H54 (cell line): ENCODE measurements around the gene GLTP.

ENCODE experiments used
- DNase-seq: peaks from one replicate; pipeline ENCODE4 v3.0.0; 2011; ENCODE audit warnings: low spot score, mixed read lengths; ENCODE audit not compliant: insufficient read length
- FAIRE-seq: peaks from 3 replicates; lab custom pipeline; 2011; peaks lifted over from hg19 to GRCh38; lab: Jason Lieb, UNC
- POLR2A ChIP-seq: IDR thresholded peaks from 2 replicates; pipeline ENCODE4 v1.6.1; 2011; ENCODE audit warnings: low read depth, mild to moderate bottlenecking, low read length

The GLTP gene

GRCh38 chr12:109822416-109822815 is 57.9 kb downstream of the GLTP start:
- TF ChIP-seq POLR2A, result no peak
- DNase-seq, result no peak
- FAIRE-seq, result no peak

- DNase-seq (no peak), FAIRE-seq (no peak)
- no peak for TF ChIP-seq POLR2A
These were observed 58.4 kb downstream of the GLTP start for GRCh38 chr12:109821968-109822367.

- no peak for DNase-seq
- no peak for TF ChIP-seq POLR2A
- no peak for FAIRE-seq
These were observed 59.4 kb downstream of the GLTP start for GRCh38 chr12:109820816-109821381.

GRCh38 chr12:109818905-109819500 is 61.3 kb downstream of the GLTP start:
- TF ChIP-seq POLR2A, result no peak
- FAIRE-seq (peak; percentile 30), DNase-seq (peak; percentile 73)

GRCh38 chr12:109818253-109818652 is 62.1 kb downstream of the GLTP start:
- no peak for TF ChIP-seq POLR2A
- FAIRE-seq, result no peak
- DNase-seq, result no peak

GRCh38 chr12:109817627-109818231 is 62.6 kb downstream of the GLTP start:
- FAIRE-seq, result no peak
- no peak for DNase-seq
- TF ChIP-seq POLR2A, result no peak

- TF ChIP-seq POLR2A, result no peak
- FAIRE-seq (no peak), DNase-seq (no peak)
These were observed 63.5 kb downstream of the GLTP start for GRCh38 chr12:109816870-109817269.

- TF ChIP-seq POLR2A, result no peak
- DNase-seq (no peak), FAIRE-seq (no peak)
These were observed 64.4 kb downstream of the GLTP start for GRCh38 chr12:109815757-109816617.

GRCh38 chr12:109815225-109815624 is 65.1 kb downstream of the GLTP start:
- no peak for FAIRE-seq
- no peak for DNase-seq
- no peak for TF ChIP-seq POLR2A

GRCh38 chr12:109814600-109815150 is 65.7 kb downstream of the GLTP start:
- no peak for DNase-seq
- TF ChIP-seq POLR2A, result no peak
- FAIRE-seq, result no peak

GRCh38 chr12:109813810-109814416 is 66.4 kb downstream of the GLTP start:
- DNase-seq (no peak), FAIRE-seq (no peak)

GRCh38 chr12:109811624-109811995 is 68.7 kb downstream of the GLTP start:
- FAIRE-seq (no peak), DNase-seq (no peak)
- no peak for TF ChIP-seq POLR2A

More at GRCh38 chr12:109813810-109814416, 66.4 kb downstream of the GLTP start:
- TF ChIP-seq POLR2A, result no peak

GRCh38 chr12:109810954-109811623 is 69.3 kb downstream of the GLTP start:
- no peak for TF ChIP-seq POLR2A
- no peak for FAIRE-seq
- DNase-seq, result no peak
